K562 (cell line): ENCODE results near the gene HPCAL1. TPM values are rescaled to one million over a fixed set of nuclear protein-coding genes. Genes with fewer than 3 reads are reported as not detected.

ENCODE experiments used
- ATAC-seq: fragments of 200-7000 bp; cut with Tn5 transposase; 3 replicates; pipeline ENCODE4 v1.9.1; 2020; ENCODE audit warnings: moderate library complexity
- BruUV-seq: library from RNA; stranded (reverse); fragments of 400-500 nt; replicated peaks from 2 replicates; lab custom pipeline; 2021; lab: Mats Ljungman, UMichigan
- CTCF ChIA-PET: fragments of 300-600 bp; formaldehyde crosslinking; extraction: SDS; loops from one replicate; lab custom pipeline; 2021; ENCODE audit warnings: low intra/inter-chr PET ratio; lab: Yijun Ruan, JAX
- POLR2A ChIA-PET: fragments of 300-600, 350-650 bp; sonication (Branson Sonifier 250); formaldehyde crosslinking; extraction: SDS; loops from one replicate; lab custom pipeline; 2021; ENCODE audit warnings: antibody characterized with exemption, inconsistent platforms; lab: Yijun Ruan, JAX
- DNase-seq, 4 experiments: peaks; one replicate each; pipeline versions ENCODE4 v3.0.0 to v3.0.0-alpha.2; 2011 to 2018; ENCODE audit warnings: low spot score in 3 of 4, mixed read lengths in 3 of 4; ENCODE audit errors: extremely low read depth in 1 of 4
- FAIRE-seq: peaks from 2 replicates; lab custom pipeline; 2011; peaks lifted over from hg19 to GRCh38; lab: Jason Lieb, UNC
- H2AFZ ChIP-seq: 2 replicates; pipeline ENCODE4 v1.6.0; 2011; ENCODE audit warnings: low read depth, low read length, control low read depth, inconsistent platforms
- H3K27ac ChIP-seq: fragments of 200-600 bp; 3 replicates; pipeline ENCODE4 v1.8.0; 2011; ENCODE audit warnings: low read depth, mild to moderate bottlenecking, control low read depth, inconsistent platforms, low read length, moderate library complexity, mixed read lengths; ENCODE audit errors: extremely low read depth
- H3K27me3 ChIP-seq, 2 experiments: fragments of 300-600 bp in 1 of 2; 2 replicates in 1 of 2; 3 replicates in 1 of 2; pipeline versions ENCODE4 v1.6.0 to v1.8.0; 2011; ENCODE audit warnings: inconsistent platforms in 2 of 2, low read length in 2 of 2, mild to moderate bottlenecking in 1 of 2, mixed read lengths in 1 of 2, moderate library complexity in 1 of 2; ENCODE audit not compliant: control insufficient read depth in 2 of 2, insufficient read depth in 2 of 2
- H3K36me3 ChIP-seq: fragments of 300-600 bp; 3 replicates; pipeline ENCODE4 v1.8.0; 2011; ENCODE audit warnings: mild to moderate bottlenecking, low read length, inconsistent platforms; ENCODE audit not compliant: control insufficient read depth, insufficient read depth
- H3K4me1 ChIP-seq, 2 experiments: fragments of 200-600 bp in 1 of 2; replicated peaks in 1 of 2; 2 replicates in 1 of 2; 3 replicates in 1 of 2; pipeline versions ENCODE4 v1.5.1 to v1.8.0; 2011; ENCODE audit warnings: inconsistent platforms in 2 of 2, low read length in 2 of 2, mild to moderate bottlenecking in 1 of 2, mixed read lengths in 1 of 2, moderate library complexity in 1 of 2; ENCODE audit not compliant: control insufficient read depth in 2 of 2, insufficient read depth in 2 of 2
- H3K4me2 ChIP-seq: 2 replicates; pipeline ENCODE4 v1.6.1; 2011; ENCODE audit warnings: low read length, control low read depth, inconsistent platforms, mixed read lengths; ENCODE audit not compliant: insufficient read depth
- H3K4me3 ChIP-seq: fragments of 200-600 bp; sonication (generic), shearing (Covaris generic); 2 replicates; pipeline ENCODE4 v1.5.1; 2016; ENCODE audit warnings: control low read depth, inconsistent platforms
- H3K79me2 ChIP-seq: fragments of 200-600 bp; 3 replicates; pipeline ENCODE4 v1.8.0; 2011; ENCODE audit warnings: low read length, inconsistent platforms; ENCODE audit not compliant: control insufficient read depth, insufficient read depth
- H3K9ac ChIP-seq, 2 experiments: 2 replicates each; pipeline versions ENCODE4 v1.6.0 to v1.6.1; 2011; ENCODE audit warnings: low read depth in 2 of 2, low read length in 2 of 2, control low read depth in 1 of 2, inconsistent platforms in 1 of 2, mild to moderate bottlenecking in 1 of 2, mixed read lengths in 1 of 2; ENCODE audit not compliant: insufficient read depth in 1 of 2
- H3K9me1 ChIP-seq: one replicate; pipeline ENCODE4 v1.6.0; 2011; ENCODE audit warnings: inconsistent platforms, mild to moderate bottlenecking, low read length, moderate library complexity; ENCODE audit not compliant: control insufficient read depth, insufficient read depth
- H3K9me3 ChIP-seq: replicated peaks from 2 replicates; pipeline ENCODE4 v1.5.1; 2011; ENCODE audit warnings: low read depth, low read length, inconsistent platforms; ENCODE audit not compliant: control insufficient read depth, insufficient read depth
- H4K20me1 ChIP-seq: replicated peaks from 2 replicates; pipeline ENCODE4 v1.6.1; 2011; ENCODE audit warnings: low read length, inconsistent platforms, mixed read lengths; ENCODE audit not compliant: control insufficient read depth, insufficient read depth
- CHD2 ChIP-seq: IDR thresholded peaks from 2 replicates; pipeline ENCODE4 v1.6.1; 2011; ENCODE audit warnings: low read depth, low read length
- CXXC5 ChIP-seq: fragments of 250-450 bp; sonication (Bioruptor Pico); IDR thresholded peaks from 2 replicates; pipeline ENCODE4 v1.8.0; 2022; ENCODE audit warnings: inconsistent platforms, mild to moderate bottlenecking, moderate library complexity
- DNMT1 ChIP-seq: fragments of 450-650 bp; IDR thresholded peaks from 2 replicates; pipeline ENCODE4 v1.6.1; 2016; ENCODE audit warnings: antibody characterized with exemption, mild to moderate bottlenecking
- JUN ChIP-seq, 2 experiments: sonication (generic) in 1 of 2; formaldehyde crosslinking in 1 of 2; IDR thresholded peaks; 2 replicates each; pipeline versions ENCODE4 v1.6.1 to v1.8.0; 2012 to 2022; ENCODE audit warnings: borderline replicate concordance in 2 of 2, mild to moderate bottlenecking in 2 of 2, improper control_type of control experiment in 1 of 2, low read depth in 1 of 2, low read length in 1 of 2, missing genetic modification reagents in 1 of 2
- MCM2 ChIP-seq: fragments of 450-650 bp; IDR thresholded peaks from 2 replicates; pipeline ENCODE4 v1.6.1; 2017; ENCODE audit warnings: low read depth, mild to moderate bottlenecking
- MCM7 ChIP-seq, 2 experiments: fragments of 450-650 bp; IDR thresholded peaks; 2 replicates each; pipeline ENCODE4 v1.6.1; 2016 to 2018
- MITF ChIP-seq: IDR thresholded peaks from 2 replicates; pipeline ENCODE4 v1.6.1; 2014; ENCODE audit warnings: antibody characterized with exemption
- NCOA4 ChIP-seq: fragments of 450-650 bp; IDR thresholded peaks from 2 replicates; pipeline ENCODE4 v1.6.1; 2018; ENCODE audit warnings: mild to moderate bottlenecking; ENCODE audit not compliant: partially characterized antibody
- NUFIP1 ChIP-seq: fragments of 450-650 bp; IDR thresholded peaks from 2 replicates; pipeline ENCODE4 v1.6.1; 2018; ENCODE audit not compliant: partially characterized antibody
- RCOR1 ChIP-seq, 2 experiments: IDR thresholded peaks; 2 replicates each; pipeline ENCODE4 v1.6.1; 2012; ENCODE audit warnings: low read depth in 2 of 2, low read length in 2 of 2, borderline replicate concordance in 1 of 2, improper control_type of control experiment in 1 of 2
- SIX5 ChIP-seq, 2 experiments: IDR thresholded peaks; 2 replicates each; pipeline ENCODE4 v1.6.1; 2011; ENCODE audit warnings: low read length in 2 of 2, borderline replicate concordance in 1 of 2, low read depth in 1 of 2, mild to moderate bottlenecking in 1 of 2, moderate library complexity in 1 of 2; ENCODE audit not compliant: insufficient read depth in 1 of 2
- THRAP3 ChIP-seq: fragments of 450-650 bp; IDR thresholded peaks from 2 replicates; pipeline ENCODE4 v1.6.1; 2016; ENCODE audit warnings: mild to moderate bottlenecking, inconsistent platforms, borderline replicate concordance
- ZNF175 ChIP-seq: fragments of 200-800 bp; sonication (Bioruptor generic); IDR thresholded peaks from 2 replicates; pipeline ENCODE4 v1.6.1; 2016; ENCODE audit warnings: low read depth, mild to moderate bottlenecking, missing genetic modification characterization, missing compliant biosample characterization
- ZNF316 ChIP-seq: fragments of 450-650 bp; IDR thresholded peaks from 2 replicates; pipeline ENCODE4 v1.6.1; 2016
- ZNF395 ChIP-seq: fragments of 200-800 bp; sonication (Bioruptor generic); IDR thresholded peaks from 2 replicates; pipeline ENCODE4 v1.6.1; 2017; ENCODE audit warnings: missing genetic modification characterization, missing compliant biosample characterization
- WGBS: fragments of 100-300 bp; shearing (Covaris generic); methylation state at CpG from one replicate; pipeline ENCODE4 v1.1.6; 2016; ENCODE audit warnings: low coverage, mixed read lengths; ENCODE audit not compliant: insufficient coverage; ENCODE audit errors: missing lambda C conversion rate; 5-methylcytosine and 5-hydroxymethylcytosine counted together
- in situ Hi-C: fragments of 300-500 bp; cut with MboI; formaldehyde crosslinking; loops from 4 replicates; pipeline ENCODE4 v1.15.0; 2018; ENCODE audit warnings: inconsistent platforms, mixed read lengths
- intact Hi-C: fragments of 100-400 bp; cut with micrococcal nuclease; formaldehyde crosslinking; loops from 2 replicates; pipeline ENCODE4 v1.14.2; 2022
- polyA plus RNA-seq, 8 experiments: library from polyadenylated mRNA; depleted of rRNA in 4 of 8; stranded (reverse) in 5 of 8; unstranded in 3 of 8; fragments of >200 nt; fragmentation: Nextera tagmentation in 2 of 8; fragmentation: Illumina TruSeq in 1 of 8; extraction: Ambion mirVana in 2 of 8; extraction: Trizol in 1 of 8; gene quantifications; 2 replicates each; pipeline versions ENCODE4 v1.2.1 to v1.2.3, GENCODE V29; 2011 to 2014; ENCODE audit warnings: inconsistent platforms in 1 of 8, missing spikeins in 1 of 8
- total RNA-seq, 7 experiments: library from RNA; depleted of rRNA in 6 of 7; stranded (reverse); fragments of >200 nt in 6 of 7; fragmentation: Illumina TruSeq in 2 of 7; extraction: Trizol in 2 of 7; gene quantifications; 2 replicates each; pipeline versions ENCODE4 v1.2.1 to v1.2.3, GENCODE V29; 2011 to 2021; ENCODE audit warnings: low replicate concordance in 1 of 7
- TF ChIP-seq, protein P1 (sequence below): fragments of 450-650 bp; IDR thresholded peaks from 2 replicates; pipeline ENCODE4 v1.6.1; 2016; ENCODE audit warnings: antibody characterized with exemption
- TF ChIP-seq, protein P2 (sequence below): sonication (generic); formaldehyde crosslinking; IDR thresholded peaks from 2 replicates; pipeline ENCODE4 v1.9.0; 2022; ENCODE audit warnings: mild to moderate bottlenecking, missing genetic modification reagents

Gene HPCAL1
- total and polyA plus RNA-seq, 9 of the 15 experiments (the other 6 are each of a cell fraction or from before 2014, with no cell fraction given), result 2.7 to 65.5 (median 23.9) TPM

GRCh38 chr2:10462178-10463083, 159.7 kb downstream of the HPCAL1 start:
- H3K9ac ChIP-seq, result no peak overlapping the region
- in situ Hi-C loops, result no loop called here
- H3K36me3 ChIP-seq, result no peaks in the 10 kb centered on the region
- H2AFZ ChIP-seq, result no peak overlapping the region
- H3K27me3 ChIP-seq, result peaks cover 35 to 70% of the 10 kb centered on the region in 2 experiments
- no peak overlapping the region for H3K4me3 ChIP-seq
- H3K9me3 ChIP-seq, result no peaks in the 10 kb centered on the region
- 5% methylated on average over 15 of the region's 15 CpGs for WGBS
- FAIRE-seq (no peak), ATAC-seq (peak; percentile 53), DNase-seq (peak in 2 of 4 experiments; percentile 35 to 37)
- no peak overlapping the region for H3K27ac ChIP-seq
- intact Hi-C loops, result no loop called here
- CTCF ChIA-PET, result no interaction called here
- peaks cover 11% of the 10 kb centered on the region; the same call in 1 of the 2 replicates for H4K20me1 ChIP-seq
- H3K9me1 ChIP-seq, result peaks cover 5% of the 10 kb centered on the region
- no TSS peak for BruUV-seq
- POLR2A ChIA-PET, result interaction anchor here (0.6 to 5.0 kb wide), 3 partner anchors 13 to 375 kb away, joined by 3 to 54 read pairs (median 3); partner anchors contain the start of gene ODC1
- H3K79me2 ChIP-seq, result no peaks in the 10 kb centered on the region
- H3K4me2 ChIP-seq, result no peak overlapping the region
- peaks cover 0 to 4% of the 10 kb centered on the region in 2 experiments; a peak in 2 of 5 replicates for H3K4me1 ChIP-seq
- TF ChIP-seq JUN (IDR thresholded peaks at IDR 0.05; ENCODE audit: borderline replicate concordance, low read depth, low read length) (no peak), JUN (CRISPR knock-in tag; IDR thresholded peaks at IDR 0.05; ENCODE audit: borderline replicate concordance) (no peak), DNMT1 (no peak), NCOA4 (no peak), MITF (no peak), MCM7 (IDR thresholded peaks at IDR 0.05) (no peak), MCM2 (no peak), SIX5 (IDR thresholded peaks at IDR 0.05; ENCODE audit: borderline replicate concordance in 1 of 2, insufficient read depth in 1 of 2, low read depth in 1 of 2, low read length in 2 of 2) (no peak), ZNF395 (no peak), THRAP3 (no peak), ZNF316 (peak; percentile 36; the same call in 1 of the 2 replicates), CXXC5 (CRISPR knock-in tag) (no peak), NUFIP1 (no peak), RCOR1 (IDR thresholded peaks at IDR 0.05; ENCODE audit: borderline replicate concordance in 1 of 2, low read depth in 2 of 2, low read length in 2 of 2) (no peak), CHD2 (no peak), ZNF175 (CRISPR knock-in tag) (no peak)
- TF ChIP-seq, protein P1, sequence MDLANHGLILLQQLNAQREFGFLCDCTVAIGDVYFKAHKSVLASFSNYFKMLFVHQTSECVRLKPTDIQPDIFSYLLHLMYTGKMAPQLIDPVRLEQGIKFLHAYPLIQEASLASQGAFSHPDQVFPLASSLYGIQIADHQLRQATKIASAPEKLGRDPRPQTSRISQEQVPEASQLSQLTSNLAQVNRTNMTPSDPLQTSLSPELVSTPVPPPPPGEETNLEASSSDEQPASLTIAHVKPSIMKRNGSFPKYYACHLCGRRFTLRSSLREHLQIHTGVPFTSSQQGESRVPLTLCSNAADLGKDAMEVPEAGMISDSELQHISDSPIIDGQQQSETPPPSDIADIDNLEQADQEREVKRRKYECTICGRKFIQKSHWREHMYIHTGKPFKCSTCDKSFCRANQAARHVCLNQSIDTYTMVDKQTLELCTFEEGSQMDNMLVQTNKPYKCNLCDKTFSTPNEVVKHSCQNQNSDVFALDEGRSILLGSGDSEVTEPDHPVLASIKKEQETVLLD, result no peak
- TF ChIP-seq, protein P2, sequence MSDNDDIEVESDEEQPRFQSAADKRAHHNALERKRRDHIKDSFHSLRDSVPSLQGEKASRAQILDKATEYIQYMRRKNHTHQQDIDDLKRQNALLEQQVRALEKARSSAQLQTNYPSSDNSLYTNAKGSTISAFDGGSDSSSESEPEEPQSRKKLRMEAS (CRISPR knock-in tag), result peak; percentile 72; the same call in 1 of the 2 replicates
